HCEC 1CT (cell line): Measurements from ENCODE around the gene FUT2.
"Not testable (repeated sequence)": the region's sequence is repeated elsewhere in the genome, so short reads cannot be mapped to it uniquely, and the experiment has no call there.

Source experiments
- DNase-seq: peaks from one replicate; pipeline ENCODE4 v3.0.0-alpha.2; 2017

The FUT2 gene

GRCh38 chr19:48695743-48696352, at the start of gene FUT2:
TSS of gene FUT2 (plus strand) at chr19:48695971. CDS start at chr19:48702957, 6,986 bp downstream.
- no peak for DNase-seq

- DNase-seq = peak; percentile 68
These were observed 49.6 kb upstream of the FUT2 start, which contains the start of gene CA11 for GRCh38 chr19:48646001-48646721. TSS of gene CA11 (minus strand) at chr19:48646187. CDS start at chr19:48645632, 555 bp downstream.

GRCh38 chr19:48646722-48647216, 49.0 kb upstream of the FUT2 start:
- DNase-seq = no peak

- DNase-seq = no peak
These were observed 47.6 kb upstream of the FUT2 start for GRCh38 chr19:48648134-48648533.

- no peak for DNase-seq
These were observed 44.6 kb upstream of the FUT2 start for GRCh38 chr19:48650974-48651682.

GRCh38 chr19:48651683-48652048, 44.1 kb upstream of the FUT2 start:
- DNase-seq = no peak

- DNase-seq = no peak
These were observed 41.3 kb upstream of the FUT2 start for GRCh38 chr19:48654299-48655059.

GRCh38 chr19:48656840-48657474, 38.8 kb upstream of the FUT2 start:
- DNase-seq = peak; percentile 91

- DNase-seq = not testable (repeated sequence)
These were observed 37.9 kb upstream of the FUT2 start for GRCh38 chr19:48657828-48658227.

GRCh38 chr19:48658483-48658882, 37.3 kb upstream of the FUT2 start:
- DNase-seq = no peak

GRCh38 chr19:48659768-48660167, 36.0 kb upstream of the FUT2 start:
- DNase-seq = peak; percentile 18

- peak; percentile 80 for DNase-seq
These were observed 34.7 kb upstream of the FUT2 start for GRCh38 chr19:48660852-48661710.

- DNase-seq = no peak
These were observed 34.1 kb upstream of the FUT2 start for GRCh38 chr19:48661711-48662090.

GRCh38 chr19:48663667-48664066, 32.1 kb upstream of the FUT2 start:
- DNase-seq = no peak

GRCh38 chr19:48664476-48664875, 31.3 kb upstream of the FUT2 start:
- DNase-seq = no peak

GRCh38 chr19:48665786-48666185, 30.0 kb upstream of the FUT2 start:
- no peak for DNase-seq

- no peak for DNase-seq
These were observed 27.4 kb upstream of the FUT2 start for GRCh38 chr19:48668332-48668731.

- DNase-seq = no peak
These were observed 27.0 kb upstream of the FUT2 start for GRCh38 chr19:48668761-48669160.

- DNase-seq = no peak
These were observed 25.7 kb upstream of the FUT2 start for GRCh38 chr19:48669903-48670668.

GRCh38 chr19:48670699-48671445, 24.9 kb upstream of the FUT2 start:
- no peak for DNase-seq
